IPS DF 19.7 (cell line): ENCODE measurements around the gene AVP.
A peak's percentile ranks its signal among the peaks of the same experiment; 100 is the strongest.

Experiments used
- DNase-seq: peaks from one replicate; pipeline ENCODE4 v3.0.0-alpha.2; 2013; ENCODE audit warnings: low read depth, low spot score

The AVP gene

GRCh38 chr20:3047486-3048419 lies 36.8 kb downstream of the AVP start:
- no peak for DNase-seq

GRCh38 chr20:3046677-3047462 lies 37.7 kb downstream of the AVP start:
- DNase-seq = no peak

- DNase-seq = peak; percentile 59
Measured at GRCh38 chr20:3045816-3046676, 38.5 kb downstream of the AVP start, which contains the start of gene MRPS26. TSS of gene MRPS26 (plus strand) at chr20:3046052. CDS start at chr20:3046069, 17 bp downstream.

- DNase-seq = no peak
Measured at GRCh38 chr20:3045042-3045815, 39.3 kb downstream of the AVP start.

- no peak for DNase-seq
Measured at GRCh38 chr20:3044336-3044965, 40.1 kb downstream of the AVP start.

GRCh38 chr20:3043322-3043721 lies 41.2 kb downstream of the AVP start, which contains the start of gene GNRH2:
TSS of gene GNRH2 (plus strand) at chr20:3043622. CDS start at chr20:3044415, 793 bp downstream.
- DNase-seq = no peak

GRCh38 chr20:3042625-3043024 lies 41.9 kb downstream of the AVP start:
- DNase-seq = no peak

- DNase-seq = no peak
Measured at GRCh38 chr20:3041854-3042409, 42.6 kb downstream of the AVP start.

GRCh38 chr20:3040086-3040485 lies 44.4 kb downstream of the AVP start:
- no peak for DNase-seq

- DNase-seq = no peak
Measured at GRCh38 chr20:3039426-3039825, 45.1 kb downstream of the AVP start.

GRCh38 chr20:3038454-3038853 lies 46.1 kb downstream of the AVP start:
- no peak for DNase-seq

- no peak for DNase-seq
Measured at GRCh38 chr20:3037654-3038053, 46.9 kb downstream of the AVP start.

- no peak for DNase-seq
Measured at GRCh38 chr20:3032624-3033023, 51.9 kb downstream of the AVP start.
